Neural cell (in vitro differentiated cells): ENCODE data around the gene NFIA. TPM values are rescaled to one million over a fixed set of nuclear protein-coding genes. Genes with fewer than 3 reads are reported as not detected.

Experiments used
- H2AFZ ChIP-seq: fragments of 200-600, 300-800 bp; sonication (generic), shearing (Covaris generic); 2 replicates; pipeline ENCODE4 v1.6.0; 2014; ENCODE audit warnings: low read depth, mild to moderate bottlenecking, antibody characterized with exemption, low read length, moderate library complexity
- H3F3A ChIP-seq: fragments of 200-600 bp; shearing (Covaris generic); 2 replicates; pipeline ENCODE4 v1.6.1; 2016; ENCODE audit warnings: mild to moderate bottlenecking, moderate library complexity, mixed read lengths, antibody characterized with exemption, low read length; ENCODE audit not compliant: insufficient read depth, poor library complexity, severe bottlenecking
- H3K27ac ChIP-seq: fragments of 200-600, 300-800 bp; sonication (generic), shearing (Covaris generic); 2 replicates; pipeline ENCODE4 v1.5.1; 2014; ENCODE audit warnings: mild to moderate bottlenecking, low read length, moderate library complexity
- H3K27me3 ChIP-seq: fragments of 300-800, 200-600 bp; sonication (generic), shearing (Covaris generic); 2 replicates; pipeline ENCODE4 v1.6.0; 2014; ENCODE audit warnings: mild to moderate bottlenecking, low read depth, low read length, moderate library complexity; ENCODE audit not compliant: insufficient read depth
- H3K36me3 ChIP-seq: fragments of 300-800, 200-600 bp; sonication (generic), shearing (Covaris generic); 2 replicates; pipeline ENCODE4 v1.5.1; 2014; ENCODE audit warnings: mild to moderate bottlenecking, antibody characterized with exemption, low read length, moderate library complexity; ENCODE audit not compliant: insufficient read depth
- H3K4me2 ChIP-seq: fragments of 300-800, 200-600 bp; sonication (generic), shearing (Covaris generic); 2 replicates; pipeline ENCODE4 v1.6.0; 2014; ENCODE audit warnings: mild to moderate bottlenecking, low read length
- H3K4me3 ChIP-seq: fragments of 300-800, 200-600 bp; sonication (generic), shearing (Covaris generic); 2 replicates; pipeline ENCODE4 v1.5.1; 2014; ENCODE audit warnings: mild to moderate bottlenecking, low read length, moderate library complexity
- H3K79me2 ChIP-seq: fragments of 200-600 bp; shearing (Covaris generic); replicated peaks from 2 replicates; pipeline ENCODE4 v1.6.0; 2014; ENCODE audit warnings: mild to moderate bottlenecking, low read length, moderate library complexity; ENCODE audit not compliant: insufficient read depth
- H3K9ac ChIP-seq: fragments of 300-800, 200-600 bp; sonication (generic), shearing (Covaris generic); 2 replicates; pipeline ENCODE4 v1.6.1; 2016; ENCODE audit warnings: mild to moderate bottlenecking, low read length, mixed read lengths
- H3K9me2 ChIP-seq: fragments of 200-600 bp; shearing (Covaris generic); 2 replicates; pipeline ENCODE4 v1.6.1; 2016; ENCODE audit warnings: mild to moderate bottlenecking, low read length, mixed read lengths; ENCODE audit not compliant: insufficient read depth
- H3K9me3 ChIP-seq: fragments of 200-600, 300-800 bp; sonication (generic), shearing (Covaris generic); 2 replicates; pipeline ENCODE4 v1.6.1; 2016; ENCODE audit warnings: mild to moderate bottlenecking, mixed run types, low read length, moderate library complexity, mixed read lengths
- H4K20me1 ChIP-seq: fragments of 200-600 bp; shearing (Covaris generic); 2 replicates; pipeline ENCODE4 v1.6.1; 2016; ENCODE audit warnings: mild to moderate bottlenecking, mixed run types; ENCODE audit not compliant: insufficient read depth
- CTCF ChIP-seq: fragments of 450-650 bp; IDR thresholded peaks from 2 replicates; pipeline ENCODE4 v1.5.1; 2014; ENCODE audit warnings: antibody characterized with exemption, mild to moderate bottlenecking, moderate library complexity; ENCODE audit not compliant: poor library complexity, severe bottlenecking
- EP300 ChIP-seq: fragments of 450-650 bp; conservative IDR thresholded peaks from 2 replicates; pipeline ENCODE4 v1.6.1; 2014; ENCODE audit warnings: antibody characterized with exemption, mild to moderate bottlenecking, moderate library complexity; ENCODE audit not compliant: poor library complexity, severe bottlenecking
- EZH2 ChIP-seq: fragments of 200-600, 300-800 bp; shearing (Covaris generic), sonication (generic); IDR thresholded peaks from 2 replicates; pipeline ENCODE4 v1.6.1; 2014; ENCODE audit warnings: antibody characterized with exemption, low read length, borderline replicate concordance, mild to moderate bottlenecking; ENCODE audit not compliant: insufficient read depth, poor library complexity, severe bottlenecking
- MXI1 ChIP-seq: fragments of 450-650 bp; conservative IDR thresholded peaks from 2 replicates; pipeline ENCODE4 v1.6.1; 2014; ENCODE audit warnings: antibody characterized with exemption, mild to moderate bottlenecking; ENCODE audit not compliant: poor library complexity, severe bottlenecking
- POLR2AphosphoS5 ChIP-seq: IDR thresholded peaks from 2 replicates; pipeline ENCODE4 v1.6.1; 2012
- RAD21 ChIP-seq: fragments of 450-650 bp; conservative IDR thresholded peaks from 2 replicates; pipeline ENCODE4 v1.6.1; 2014; ENCODE audit warnings: antibody characterized with exemption, mild to moderate bottlenecking, moderate library complexity
- REST ChIP-seq: IDR thresholded peaks from 2 replicates; pipeline ENCODE4 v1.6.1; 2012; ENCODE audit warnings: borderline replicate concordance
- SMC3 ChIP-seq: fragments of 450-650 bp; conservative IDR thresholded peaks from 2 replicates; pipeline ENCODE4 v1.6.1; 2014; ENCODE audit warnings: antibody characterized with exemption, mild to moderate bottlenecking, moderate library complexity; ENCODE audit not compliant: poor library complexity
- TAF1 ChIP-seq: IDR thresholded peaks from 2 replicates; pipeline ENCODE4 v1.6.1; 2012; ENCODE audit warnings: low read depth
- polyA plus RNA-seq: library from polyadenylated mRNA; depleted of rRNA; stranded (reverse); fragments of >200 nt; gene quantifications from 2 replicates; pipeline ENCODE4 v1.2.3, GENCODE V29; 2014

Gene NFIA
- polyA plus RNA-seq, 1 donor from 2014 or later, result 0.47 TPM

- Histone ChIP-seq H3K36me3 (no peaks in the 10 kb centered on the region), H3K9ac (no peak overlapping the region), H3K79me2 (no peaks in the 10 kb centered on the region), H3K4me2 (no peak overlapping the region), H3F3A (no peaks in the 10 kb centered on the region), H4K20me1 (no peaks in the 10 kb centered on the region), H3K9me3 (no peaks in the 10 kb centered on the region), H3K9me2 (no peaks in the 10 kb centered on the region), H3K4me3 (no peak overlapping the region), H2AFZ (no peak overlapping the region), H3K27me3 (no peaks in the 10 kb centered on the region), H3K27ac (no peak overlapping the region)
- TF ChIP-seq SMC3 (no peak), REST (no peak), POLR2AphosphoS5 (no peak), EZH2 (no peak), RAD21 (no peak), EP300 (no peak), MXI1 (no peak), TAF1 (no peak), CTCF (no peak)
Measured at GRCh38 chr1:61116421-61116820, 34.1 kb downstream of the NFIA start.

DNA sequence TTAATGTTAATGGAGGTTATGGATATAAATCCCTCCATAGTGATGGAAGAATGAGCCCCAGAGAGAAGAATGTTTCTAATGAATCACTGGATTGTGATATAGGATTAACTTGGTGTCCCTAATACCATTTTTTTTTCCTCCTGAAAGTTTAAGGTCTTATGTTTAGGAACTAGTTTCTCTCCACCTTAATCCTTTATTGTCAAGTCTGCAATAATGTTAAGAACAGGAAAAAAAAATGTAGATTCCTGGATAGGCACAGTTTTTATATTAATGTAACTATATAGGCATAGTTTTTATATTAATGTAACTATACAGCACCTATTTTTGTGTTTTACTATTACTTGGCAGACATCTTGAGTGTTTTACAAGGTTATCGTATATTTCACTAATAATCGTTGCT lies 34.9 kb downstream of the NFIA start:
- no peak overlapping the region for H3K27ac ChIP-seq
- H4K20me1 ChIP-seq, result no peaks in the 10 kb centered on the region
- H3K9ac ChIP-seq, result no peak overlapping the region
- H3K27me3 ChIP-seq, result no peaks in the 10 kb centered on the region
- no peaks in the 10 kb centered on the region for H3K79me2 ChIP-seq
- TF ChIP-seq REST (no peak), EZH2 (no peak), SMC3 (no peak), POLR2AphosphoS5 (no peak), EP300 (no peak), MXI1 (no peak), TAF1 (no peak), RAD21 (no peak), CTCF (no peak)
- no peak overlapping the region for H3K4me3 ChIP-seq
- no peaks in the 10 kb centered on the region for H3K9me3 ChIP-seq
- H3K4me2 ChIP-seq, result no peak overlapping the region
- H2AFZ ChIP-seq, result no peak overlapping the region
- no peaks in the 10 kb centered on the region for H3F3A ChIP-seq
- H3K9me2 ChIP-seq, result no peaks in the 10 kb centered on the region
- no peaks in the 10 kb centered on the region for H3K36me3 ChIP-seq
